ENCODE results near the gene HSD11B1L.
"Not testable (repeated sequence)": the region's sequence is repeated elsewhere in the genome, so short reads cannot be mapped to it uniquely, and the experiment has no call there.

HSD11B1L gene

GRCh38 chr19:5727453-5728050 lies 46.7 kb downstream of the HSD11B1L start:
- no peak for DNase-seq (ENCODE audit: low read depth in 2 of 2)

GRCh38 chr19:5733172-5733571 lies 52.3 kb downstream of the HSD11B1L start:
- DNase-seq (ENCODE audit: low read depth in 2 of 2) = not testable (repeated sequence)
